T-helper 2 cell treated with Interferon-gamma antibody and Interleukin-4, amounts not matched to agents 5 μg/mL and 100 μg/mL, for 36 hours (primary cell): ENCODE data around the gene FRMD4B.

ENCODE experiments used
- DNase-seq: peaks from one replicate; pipeline ENCODE4 v3.0.0; 2021; ENCODE audit warnings: low spot score
- H3K27ac Mint-ChIP-seq: one replicate; pipeline ENCODE4 v1.8.0; 2021; ENCODE audit warnings: mild to moderate bottlenecking, mixed read lengths
- H3K27me3 Mint-ChIP-seq: one replicate; pipeline ENCODE4 v1.8.0; 2021; ENCODE audit warnings: low read depth, mixed read lengths
- H3K36me3 Mint-ChIP-seq: one replicate; pipeline ENCODE4 v1.8.0; 2021; ENCODE audit warnings: low read depth, mixed read lengths
- H3K4me1 Mint-ChIP-seq: one replicate; pipeline ENCODE4 v1.8.0; 2021; ENCODE audit warnings: low read depth, mixed read lengths
- H3K4me3 Mint-ChIP-seq: one replicate; pipeline ENCODE4 v1.8.0; 2022; ENCODE audit warnings: mild to moderate bottlenecking, moderate library complexity, mixed read lengths
- H3K9me3 Mint-ChIP-seq: one replicate; pipeline ENCODE4 v1.8.0; 2021; ENCODE audit warnings: mixed read lengths

FRMD4B gene

GRCh38 chr3:69207031-69207430 is 178.9 kb downstream of the FRMD4B start:
- no peak for DNase-seq
- H3K36me3 Mint-ChIP-seq, result peaks cover 4% of the 10 kb centered on the region
- no peaks in the 10 kb centered on the region for H3K27me3 Mint-ChIP-seq
- H3K4me1 Mint-ChIP-seq, result peaks cover 61% of the 10 kb centered on the region
- no peak overlapping the region for H3K27ac Mint-ChIP-seq
- no peaks in the 10 kb centered on the region for H3K9me3 Mint-ChIP-seq
- no peak overlapping the region for H3K4me3 Mint-ChIP-seq

- H3K36me3 Mint-ChIP-seq, result peaks cover 4% of the 10 kb centered on the region
- H3K4me3 Mint-ChIP-seq, result peak overlapping the region; percentile 8
- peaks cover 58% of the 10 kb centered on the region for H3K4me1 Mint-ChIP-seq
- DNase-seq, result no peak
- H3K9me3 Mint-ChIP-seq, result no peaks in the 10 kb centered on the region
- H3K27ac Mint-ChIP-seq, result peak overlapping the region; percentile 81
- H3K27me3 Mint-ChIP-seq, result no peaks in the 10 kb centered on the region
Observed at GRCh38 chr3:69205385-69205784, 180.5 kb downstream of the FRMD4B start.

- peaks cover 52% of the 10 kb centered on the region for H3K4me1 Mint-ChIP-seq
- peak overlapping the region; percentile 43 for H3K27ac Mint-ChIP-seq
- H3K4me3 Mint-ChIP-seq, result no peak overlapping the region
- peaks cover 5% of the 10 kb centered on the region for H3K36me3 Mint-ChIP-seq
- H3K9me3 Mint-ChIP-seq, result no peaks in the 10 kb centered on the region
- H3K27me3 Mint-ChIP-seq, result no peaks in the 10 kb centered on the region
- peak; percentile 68 for DNase-seq
Observed at GRCh38 chr3:69204315-69204957, 181.5 kb downstream of the FRMD4B start.

GRCh38 chr3:69203631-69204314 is 182.1 kb downstream of the FRMD4B start:
- no peaks in the 10 kb centered on the region for H3K27me3 Mint-ChIP-seq

GRCh38 chr3:69201658-69202057 is 184.2 kb downstream of the FRMD4B start:
- H3K27ac Mint-ChIP-seq, result no peak overlapping the region
- peaks cover 22% of the 10 kb centered on the region for H3K36me3 Mint-ChIP-seq
- H3K4me1 Mint-ChIP-seq, result peaks cover 69% of the 10 kb centered on the region
- no peak for DNase-seq
- H3K4me3 Mint-ChIP-seq, result no peak overlapping the region
- H3K9me3 Mint-ChIP-seq, result no peaks in the 10 kb centered on the region
- H3K27me3 Mint-ChIP-seq, result no peaks in the 10 kb centered on the region

More at GRCh38 chr3:69203631-69204314, 182.1 kb downstream of the FRMD4B start:
- Mint-ChIP-seq H3K4me1 (peaks cover 52% of the 10 kb centered on the region), H3K4me3 (no peak overlapping the region), H3K36me3 (peaks cover 6% of the 10 kb centered on the region), H3K9me3 (no peaks in the 10 kb centered on the region), H3K27ac (peak overlapping the region; percentile 43)
- DNase-seq, result no peak

GRCh38 chr3:69200384-69201068 is 185.4 kb downstream of the FRMD4B start:
- peaks cover 61% of the 10 kb centered on the region for H3K4me1 Mint-ChIP-seq
- DNase-seq, result peak; percentile 70
- no peaks in the 10 kb centered on the region for H3K9me3 Mint-ChIP-seq
- H3K27me3 Mint-ChIP-seq, result no peaks in the 10 kb centered on the region
- H3K4me3 Mint-ChIP-seq, result peak overlapping the region; percentile 90
- peaks cover 32% of the 10 kb centered on the region for H3K36me3 Mint-ChIP-seq
- peak overlapping the region; percentile 88 for H3K27ac Mint-ChIP-seq

- Mint-ChIP-seq H3K4me1 (peaks cover 57% of the 10 kb centered on the region), H3K9me3 (no peaks in the 10 kb centered on the region), H3K36me3 (peaks cover 38% of the 10 kb centered on the region), H3K27ac (peak overlapping the region; percentile 88), H3K27me3 (no peaks in the 10 kb centered on the region), H3K4me3 (peak overlapping the region; percentile 90)
- DNase-seq, result no peak
Observed at GRCh38 chr3:69199942-69200341, 185.9 kb downstream of the FRMD4B start.

GRCh38 chr3:69197922-69198530 is 187.9 kb downstream of the FRMD4B start:
- peak overlapping the region; percentile 88 for H3K27ac Mint-ChIP-seq
- peak overlapping the region; percentile 90 for H3K4me3 Mint-ChIP-seq
- peak; percentile 44 for DNase-seq
- H3K4me1 Mint-ChIP-seq, result peaks cover 49% of the 10 kb centered on the region
- H3K9me3 Mint-ChIP-seq, result no peaks in the 10 kb centered on the region
- no peaks in the 10 kb centered on the region for H3K27me3 Mint-ChIP-seq
- H3K36me3 Mint-ChIP-seq, result peaks cover 57% of the 10 kb centered on the region

GRCh38 chr3:69197455-69197854 is 188.4 kb downstream of the FRMD4B start:
- DNase-seq, result no peak
- peaks cover 46% of the 10 kb centered on the region for H3K4me1 Mint-ChIP-seq
- peaks cover 61% of the 10 kb centered on the region for H3K36me3 Mint-ChIP-seq
- H3K27ac Mint-ChIP-seq, result peak overlapping the region; percentile 88
- no peaks in the 10 kb centered on the region for H3K27me3 Mint-ChIP-seq
- H3K9me3 Mint-ChIP-seq, result no peaks in the 10 kb centered on the region
- peak overlapping the region; percentile 90 for H3K4me3 Mint-ChIP-seq

GRCh38 chr3:69196876-69197275 is 189.0 kb downstream of the FRMD4B start:
- Mint-ChIP-seq H3K4me1 (peaks cover 46% of the 10 kb centered on the region), H3K27ac (peak overlapping the region; percentile 88), H3K27me3 (no peaks in the 10 kb centered on the region), H3K4me3 (peak overlapping the region; percentile 90), H3K9me3 (no peaks in the 10 kb centered on the region), H3K36me3 (peaks cover 66% of the 10 kb centered on the region)
- no peak for DNase-seq

GRCh38 chr3:69194431-69195165 is 191.3 kb downstream of the FRMD4B start:
- Mint-ChIP-seq H3K27ac (no peak overlapping the region), H3K4me3 (no peak overlapping the region), H3K4me1 (peaks cover 37% of the 10 kb centered on the region), H3K9me3 (no peaks in the 10 kb centered on the region), H3K36me3 (peaks cover 87% of the 10 kb centered on the region), H3K27me3 (no peaks in the 10 kb centered on the region)
- no peak for DNase-seq

GRCh38 chr3:69193749-69194148 is 192.1 kb downstream of the FRMD4B start:
- no peak for DNase-seq
- H3K9me3 Mint-ChIP-seq, result no peaks in the 10 kb centered on the region
- peaks cover 85% of the 10 kb centered on the region for H3K36me3 Mint-ChIP-seq
- H3K4me1 Mint-ChIP-seq, result peaks cover 34% of the 10 kb centered on the region
- H3K4me3 Mint-ChIP-seq, result no peak overlapping the region
- H3K27me3 Mint-ChIP-seq, result no peaks in the 10 kb centered on the region
- no peak overlapping the region for H3K27ac Mint-ChIP-seq

- H3K4me3 Mint-ChIP-seq, result no peak overlapping the region
- H3K4me1 Mint-ChIP-seq, result peaks cover 13% of the 10 kb centered on the region
- peaks cover 76% of the 10 kb centered on the region for H3K36me3 Mint-ChIP-seq
- no peak for DNase-seq
- no peaks in the 10 kb centered on the region for H3K27me3 Mint-ChIP-seq
- no peaks in the 10 kb centered on the region for H3K9me3 Mint-ChIP-seq
- H3K27ac Mint-ChIP-seq, result no peak overlapping the region
Observed at GRCh38 chr3:69191516-69191915, 194.4 kb downstream of the FRMD4B start.
